IPS-NIHi7 (cell line): ENCODE data around the gene VIPR1.
"Not testable (repeated sequence)": the region's sequence is repeated elsewhere in the genome, so short reads cannot be mapped to it uniquely, and the experiment has no call there.

Source experiments
- DNase-seq: peaks from one replicate; pipeline ENCODE4 v3.0.0; 2012; ENCODE audit warnings: mixed read lengths; ENCODE audit errors: extremely low spot score

VIPR1 gene

GRCh38 chr3:42535981-42536784 is 33.7 kb downstream of the VIPR1 start:
- peak; percentile 91 for DNase-seq

DNA sequence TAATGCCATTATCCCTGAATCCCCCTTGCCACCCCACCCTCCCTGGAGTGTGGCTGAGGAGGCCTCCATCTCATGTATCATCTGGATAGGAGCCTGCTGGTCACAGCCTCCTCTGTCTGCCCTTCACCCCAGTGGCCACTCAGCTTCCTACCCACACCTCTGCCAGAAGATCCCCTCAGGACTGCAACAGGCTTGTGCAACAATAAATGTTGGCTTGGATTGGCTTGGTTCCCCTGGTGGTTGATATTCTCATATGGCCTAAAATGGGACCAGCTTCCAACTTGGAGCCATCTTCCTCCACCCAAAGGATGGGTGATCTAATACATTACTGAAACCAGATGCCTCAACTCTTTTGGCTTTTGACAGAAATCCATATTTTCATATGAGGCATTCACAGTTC is 34.9 kb downstream of the VIPR1 start:
- no peak for DNase-seq

- peak; percentile 95 for DNase-seq
Measured at GRCh38 chr3:42539871-42540714, 37.6 kb downstream of the VIPR1 start.

DNA sequence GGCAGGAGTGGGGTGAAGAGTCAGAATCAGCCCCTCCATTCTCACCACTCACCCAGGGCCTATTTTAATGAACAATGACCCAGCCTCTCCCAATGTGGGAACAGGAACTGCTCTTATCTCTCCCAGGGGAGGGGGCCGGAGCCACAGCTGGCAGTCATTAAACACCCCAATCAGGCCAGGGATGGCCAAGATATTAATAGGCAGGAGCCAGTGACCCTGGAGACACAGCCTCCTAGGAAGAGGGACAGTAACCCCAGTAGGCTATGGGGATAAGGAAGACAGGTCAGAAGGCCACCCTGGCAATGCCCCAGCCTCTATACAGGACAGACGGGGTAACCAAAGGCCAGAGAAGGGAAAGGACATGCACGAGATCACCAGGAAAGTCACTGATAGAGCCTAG is 38.6 kb downstream of the VIPR1 start:
- no peak for DNase-seq

- DNase-seq: no peak
Measured at GRCh38 chr3:42544492-42545283, 42.2 kb downstream of the VIPR1 start.

DNA sequence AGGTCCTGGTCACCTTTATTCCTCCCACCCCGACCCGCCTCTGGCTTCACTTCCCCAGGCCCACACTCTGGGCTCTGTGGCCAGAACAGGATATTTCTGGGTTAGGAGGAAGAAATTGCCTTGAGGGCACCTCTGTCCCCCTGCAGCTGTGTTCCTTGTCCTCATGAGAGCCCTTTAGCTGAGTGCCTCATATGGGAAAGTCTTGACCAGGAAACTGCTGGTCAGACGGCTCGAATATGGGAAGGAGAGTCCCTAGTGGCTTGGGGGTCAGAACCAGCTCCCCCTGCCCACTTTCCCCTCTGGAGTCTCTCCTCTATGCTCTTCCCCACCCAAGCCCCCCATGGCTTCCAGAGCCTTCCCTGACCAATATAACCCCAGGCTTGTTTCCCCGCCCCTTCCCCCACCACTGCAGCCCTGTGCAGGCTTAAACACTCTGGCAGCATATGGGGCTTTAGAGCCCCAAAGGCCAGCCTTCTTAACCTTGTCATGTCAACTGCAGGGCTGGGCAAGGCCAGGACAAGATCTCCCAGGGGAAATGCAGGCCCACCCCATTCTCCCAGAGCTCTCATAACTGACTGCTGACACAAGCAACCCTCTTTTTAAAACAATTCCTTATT is 42.9 kb downstream of the VIPR1 start:
- DNase-seq: no peak

DNA sequence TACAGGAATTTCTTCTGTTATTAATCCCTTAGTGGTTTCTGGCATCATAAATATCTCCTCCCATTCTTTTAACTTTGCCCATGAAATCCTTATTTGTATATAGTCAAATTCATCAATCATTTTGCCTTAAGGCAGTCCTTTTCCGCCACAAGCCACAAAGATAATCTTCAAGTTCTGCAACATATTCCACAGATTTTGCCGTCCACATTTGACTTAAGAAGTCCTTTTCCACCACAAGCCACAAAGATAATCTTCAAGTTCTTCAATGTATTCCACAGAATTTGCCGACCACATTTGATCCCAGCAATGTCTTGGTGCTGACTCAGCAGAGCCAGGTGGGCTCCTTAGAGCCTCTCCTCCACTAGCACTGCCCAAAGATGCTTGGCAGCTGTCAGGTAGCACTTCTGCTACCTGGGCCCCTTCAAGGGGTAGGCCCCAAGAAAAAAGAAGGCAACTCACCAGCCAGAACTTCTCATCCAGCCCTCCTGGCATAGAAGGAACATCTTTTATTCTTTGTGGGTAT is 44.3 kb downstream of the VIPR1 start:
- no peak for DNase-seq

DNA sequence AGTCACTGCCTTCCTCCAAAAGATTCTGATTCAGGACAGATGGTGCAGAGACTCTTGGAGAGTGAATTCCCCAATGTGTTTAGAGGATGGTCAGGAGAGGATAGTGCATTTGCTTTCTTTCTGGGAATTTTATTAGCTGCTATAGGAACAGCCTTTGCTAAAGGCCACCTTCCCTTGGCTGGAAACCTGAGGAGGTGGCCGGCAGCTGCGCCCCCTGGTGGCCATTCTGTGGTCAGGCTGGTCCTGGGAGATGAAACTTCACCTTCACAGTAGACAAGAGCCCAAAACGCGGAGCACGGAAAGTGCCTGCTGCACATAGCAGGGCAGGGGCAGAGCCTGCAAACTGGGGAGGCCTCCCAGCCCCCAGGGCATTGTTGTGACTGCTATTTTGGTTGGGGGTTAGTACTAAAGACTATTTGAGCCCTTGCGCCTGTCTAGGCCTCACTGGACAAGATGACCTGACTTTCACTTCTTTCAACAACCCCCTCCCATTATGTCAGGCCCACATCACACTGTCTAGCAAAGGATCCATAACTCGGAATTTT is 45.0 kb downstream of the VIPR1 start:
- DNase-seq: peak; percentile 89

GRCh38 chr3:42549131-42549530 is 46.7 kb downstream of the VIPR1 start:
- DNase-seq: no peak

- no peak for DNase-seq
Measured at GRCh38 chr3:42550250-42550649, 47.8 kb downstream of the VIPR1 start.

DNA sequence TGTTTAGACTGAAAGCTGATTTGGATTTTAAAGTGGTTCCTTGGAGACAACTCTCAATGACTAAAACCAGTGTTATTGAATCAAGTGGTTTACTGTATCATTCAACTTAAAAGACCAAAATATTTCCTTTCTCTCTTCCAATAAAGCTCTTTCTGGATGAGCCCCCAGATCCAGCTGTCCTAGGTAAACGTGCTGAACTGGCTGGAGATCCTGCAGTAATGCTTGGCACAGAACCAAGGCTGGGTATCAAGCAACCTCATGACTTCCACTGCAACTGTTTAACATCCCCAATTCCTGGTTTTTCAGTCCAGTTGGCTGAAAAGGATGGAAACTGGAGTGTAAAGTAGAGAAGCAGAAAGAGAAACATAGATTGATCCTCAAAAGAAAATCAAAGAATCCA is 50.4 kb downstream of the VIPR1 start:
- no peak for DNase-seq

GRCh38 chr3:42556089-42556632 is 53.7 kb downstream of the VIPR1 start:
- no peak for DNase-seq

DNA sequence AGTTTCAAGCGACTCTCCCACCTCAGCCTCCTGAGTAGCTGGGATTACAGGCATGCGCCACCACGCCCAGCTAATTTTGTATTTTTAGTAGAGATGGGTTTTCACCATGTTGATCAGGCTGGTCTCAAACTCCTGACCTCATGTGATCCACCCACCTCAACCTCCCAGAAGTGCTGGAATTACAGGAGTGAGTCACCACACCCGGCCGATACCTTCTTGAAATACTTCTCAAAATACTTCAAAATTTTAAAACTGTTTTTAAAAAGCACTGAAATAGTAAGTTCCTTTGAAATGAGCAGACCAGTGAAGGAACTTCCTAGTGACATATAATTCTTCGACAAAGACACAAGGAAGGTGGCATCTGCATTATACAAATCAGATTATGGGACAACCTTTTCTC is 54.4 kb downstream of the VIPR1 start:
- not testable (repeated sequence) for DNase-seq

GRCh38 chr3:42557854-42558253 is 55.4 kb downstream of the VIPR1 start:
- DNase-seq: no peak

GRCh38 chr3:42562047-42562907 is 59.8 kb downstream of the VIPR1 start:
- no peak for DNase-seq

- no peak for DNase-seq
Measured at GRCh38 chr3:42569593-42570142, 67.2 kb downstream of the VIPR1 start.

- peak; percentile 88 for DNase-seq
Measured at GRCh38 chr3:42572278-42572677, 69.8 kb downstream of the VIPR1 start.

GRCh38 chr3:42575137-42575741 is 72.8 kb downstream of the VIPR1 start:
- DNase-seq: no peak

DNA sequence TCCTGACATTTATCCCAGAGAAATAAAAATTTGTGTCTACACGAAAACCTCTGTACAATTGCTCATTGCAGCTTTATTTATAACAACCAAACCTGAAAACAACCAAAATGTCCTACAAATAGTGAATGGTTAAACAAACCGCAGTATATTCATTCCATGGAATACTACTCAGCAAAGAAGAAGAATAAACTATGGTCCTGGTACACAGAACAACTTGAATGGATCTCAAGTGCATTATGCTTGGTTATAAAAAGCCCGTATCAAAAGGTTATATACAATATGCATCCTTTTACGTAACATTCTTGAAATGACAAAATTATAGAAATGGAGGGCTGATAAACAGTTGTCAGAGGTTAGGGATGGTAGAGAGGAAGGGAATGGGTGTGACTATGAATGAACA is 75.6 kb downstream of the VIPR1 start:
- no peak for DNase-seq
